Body of pancreas (tissue), 4 donors: ENCODE data around the gene NIPSNAP3A.

ENCODE experiments used
- CTCF ChIP-seq, 7 experiments: fragments of 450-650 bp in 4 of 7; fragments of 200-600 bp in 3 of 7; sonication (generic) in 3 of 7; IDR thresholded peaks; one replicate each; pipeline ENCODE4 v1.5.1; 2016 to 2019; ENCODE audit warnings: antibody characterized with exemption in 7 of 7
- POLR2A ChIP-seq, 3 donors: fragments of 450-650 bp; IDR thresholded peaks; one replicate each; pipeline ENCODE4 v1.6.1; 2016; ENCODE audit warnings: antibody characterized with exemption in 3 of 3, mild to moderate bottlenecking in 2 of 3

GRCh38 chr9:104795082-104795481 is 47.6 kb downstream of the NIPSNAP3A start:
- TF ChIP-seq POLR2A (IDR thresholded peaks at IDR 0.05): no peak
- TF ChIP-seq CTCF (IDR thresholded peaks at IDR 0.05): no peak
